Measurements from ENCODE around the gene MRPS27.
"Not testable (repeated sequence)": the region's sequence is repeated elsewhere in the genome, so short reads cannot be mapped to it uniquely, and the experiment has no call there.

Gene MRPS27

DNA sequence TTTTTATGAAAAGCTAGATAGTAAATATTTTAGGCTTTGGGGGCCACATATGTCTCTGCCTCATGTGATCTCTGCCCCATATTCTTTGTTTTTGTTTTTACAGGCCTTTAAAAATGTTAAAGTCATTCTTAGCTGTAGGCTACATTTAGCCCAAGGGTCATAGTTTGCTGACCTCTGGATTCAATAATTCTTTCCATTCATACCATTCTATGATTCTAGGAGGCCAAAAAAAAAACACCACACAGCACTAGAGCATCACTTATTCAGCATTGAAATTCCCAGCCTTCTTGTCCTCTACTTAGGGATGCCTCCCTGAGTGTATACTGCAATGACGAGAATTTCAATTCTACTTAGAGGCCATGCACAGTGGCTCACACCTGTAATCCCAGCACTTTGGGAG is 17.1 kb upstream of the MRPS27 start:
- in situ Hi-C loops (cut with HindIII; ENCODE audit: low sequenced_read_pairs), result no loop called here

DNA sequence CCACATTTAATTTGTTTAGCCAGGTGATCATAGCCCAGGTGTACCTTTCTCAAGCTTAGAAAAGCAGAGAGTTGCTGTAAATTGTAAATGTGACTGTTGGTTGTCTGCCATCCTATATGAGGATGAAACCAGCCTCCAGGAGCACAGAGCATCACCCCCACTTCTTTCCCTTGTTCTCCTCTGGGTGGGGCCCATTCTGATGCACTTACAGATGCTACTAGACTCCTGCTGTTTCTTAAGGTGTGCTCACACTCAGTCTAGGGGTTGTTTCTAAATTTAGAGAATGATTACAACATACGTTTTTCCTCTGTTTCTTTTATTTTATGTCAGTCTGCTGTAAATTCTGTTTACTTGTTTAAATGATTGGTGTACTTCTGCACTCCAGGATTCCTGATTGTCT is 10.7 kb upstream of the MRPS27 start:
- H3K4me3 ChIP-seq (ENCODE audit: low read depth, low read length), result no peak overlapping the region
- TF ChIP-seq, protein P1, sequence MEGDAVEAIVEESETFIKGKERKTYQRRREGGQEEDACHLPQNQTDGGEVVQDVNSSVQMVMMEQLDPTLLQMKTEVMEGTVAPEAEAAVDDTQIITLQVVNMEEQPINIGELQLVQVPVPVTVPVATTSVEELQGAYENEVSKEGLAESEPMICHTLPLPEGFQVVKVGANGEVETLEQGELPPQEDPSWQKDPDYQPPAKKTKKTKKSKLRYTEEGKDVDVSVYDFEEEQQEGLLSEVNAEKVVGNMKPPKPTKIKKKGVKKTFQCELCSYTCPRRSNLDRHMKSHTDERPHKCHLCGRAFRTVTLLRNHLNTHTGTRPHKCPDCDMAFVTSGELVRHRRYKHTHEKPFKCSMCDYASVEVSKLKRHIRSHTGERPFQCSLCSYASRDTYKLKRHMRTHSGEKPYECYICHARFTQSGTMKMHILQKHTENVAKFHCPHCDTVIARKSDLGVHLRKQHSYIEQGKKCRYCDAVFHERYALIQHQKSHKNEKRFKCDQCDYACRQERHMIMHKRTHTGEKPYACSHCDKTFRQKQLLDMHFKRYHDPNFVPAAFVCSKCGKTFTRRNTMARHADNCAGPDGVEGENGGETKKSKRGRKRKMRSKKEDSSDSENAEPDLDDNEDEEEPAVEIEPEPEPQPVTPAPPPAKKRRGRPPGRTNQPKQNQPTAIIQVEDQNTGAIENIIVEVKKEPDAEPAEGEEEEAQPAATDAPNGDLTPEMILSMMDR (IDR thresholded peaks at IDR 0.05; ENCODE audit: low read depth, low read length), result no peak
- no peak for DNase-seq (ENCODE audit: low read depth, low spot score)
- in situ Hi-C loops (cut with HindIII; ENCODE audit: low sequenced_read_pairs), result no loop called here

More for the DNA sequence above, 17.1 kb upstream of the MRPS27 start:
- TF ChIP-seq, protein P1 (IDR thresholded peaks at IDR 0.05; ENCODE audit: low read depth, low read length), result no peak
- no peak for DNase-seq (ENCODE audit: low read depth, low spot score)
- no peak overlapping the region for H3K4me3 ChIP-seq (ENCODE audit: low read depth, low read length)

DNA sequence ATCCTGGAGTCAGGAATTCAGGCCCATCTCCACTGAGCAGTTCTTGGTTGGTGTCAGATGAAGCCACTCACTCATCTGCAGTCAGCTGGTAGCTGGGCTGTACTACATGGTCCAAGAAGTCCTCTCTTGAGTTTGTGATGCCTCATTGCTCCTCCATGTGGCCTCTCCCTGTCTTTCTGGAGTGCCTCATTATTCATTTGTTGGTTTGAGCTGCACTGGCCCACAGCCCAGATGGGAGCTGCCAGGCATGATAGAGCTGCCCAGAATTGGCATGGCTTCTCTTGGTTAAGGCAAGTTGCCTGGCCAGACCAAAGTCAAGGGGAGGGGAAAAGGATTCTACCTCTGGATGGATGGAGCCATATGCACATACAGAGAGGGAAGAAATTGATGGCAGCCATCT is 8.1 kb upstream of the MRPS27 start:
- peak; percentile 65 for DNase-seq (ENCODE audit: low read depth, low spot score)
- in situ Hi-C loops (cut with HindIII; ENCODE audit: low sequenced_read_pairs), result no loop called here
- TF ChIP-seq, protein P1 (IDR thresholded peaks at IDR 0.05; ENCODE audit: low read depth, low read length), result no peak
- no peak overlapping the region for H3K4me3 ChIP-seq (ENCODE audit: low read depth, low read length)

DNA sequence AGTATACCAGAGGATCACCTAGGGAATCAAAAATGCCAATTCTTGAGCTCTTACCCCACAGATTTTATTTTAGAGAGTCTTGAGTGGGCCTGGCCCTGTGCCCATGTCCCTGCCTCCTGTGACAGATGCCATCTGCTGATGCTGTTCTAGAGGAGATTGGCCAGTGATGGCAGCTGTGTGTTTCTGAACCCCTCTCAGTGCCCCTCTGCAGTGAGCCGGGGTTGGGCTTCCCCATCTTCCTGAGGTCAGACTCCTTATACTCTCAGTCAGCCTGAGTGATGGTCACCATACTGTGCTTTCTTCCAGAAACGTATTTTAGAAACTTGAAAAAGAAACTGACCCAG is 6.2 kb upstream of the MRPS27 start:
- TF ChIP-seq, protein P1 (IDR thresholded peaks at IDR 0.05; ENCODE audit: low read depth, low read length), result no peak
- H3K4me3 ChIP-seq (ENCODE audit: low read depth, low read length), result no peak overlapping the region
- DNase-seq (ENCODE audit: low read depth, low spot score), result no peak
- in situ Hi-C loops (cut with HindIII; ENCODE audit: low sequenced_read_pairs), result no loop called here

DNA sequence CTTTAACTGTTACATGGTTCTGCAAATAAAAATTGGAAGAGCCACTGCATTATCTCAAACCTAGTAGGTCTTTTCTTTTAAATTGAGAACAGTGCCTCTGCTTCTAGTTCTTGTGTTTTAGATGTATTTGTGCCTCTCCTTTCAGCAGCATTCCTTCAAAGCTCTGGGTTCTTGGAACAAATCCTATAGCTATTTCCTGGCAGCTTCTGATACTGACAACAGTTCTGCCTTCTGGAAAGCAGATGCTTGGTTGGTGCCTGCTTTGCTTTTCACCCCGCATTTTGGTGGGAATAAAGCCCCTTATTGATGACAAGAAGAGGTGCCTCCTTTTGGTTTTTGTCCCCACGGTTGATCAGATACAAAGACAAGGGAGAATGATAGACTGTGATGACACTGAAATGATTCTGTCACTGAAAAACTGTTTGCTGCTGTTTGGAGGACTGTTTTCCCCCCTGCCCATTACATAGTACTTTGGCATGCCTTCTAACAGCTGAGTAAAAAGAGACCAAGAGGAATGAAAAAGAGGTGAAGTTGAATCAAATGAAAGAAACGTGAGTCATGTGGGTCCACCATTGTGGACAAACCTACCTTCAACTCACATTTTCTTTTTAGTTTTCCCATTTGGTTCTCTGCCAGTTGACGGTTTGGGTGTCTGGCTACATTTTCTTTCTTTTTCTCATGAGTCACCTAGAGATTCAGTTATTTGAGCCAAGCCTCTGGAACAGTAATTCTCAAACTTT is 5.7 kb upstream of the MRPS27 start:
- peak; percentile 90 for DNase-seq (ENCODE audit: low read depth, low spot score)
- in situ Hi-C loops (cut with HindIII; ENCODE audit: low sequenced_read_pairs), result no loop called here
- H3K4me3 ChIP-seq (ENCODE audit: low read depth, low read length), result no peak overlapping the region
- TF ChIP-seq, protein P1 (IDR thresholded peaks at IDR 0.05; ENCODE audit: low read depth, low read length), result no peak

DNA sequence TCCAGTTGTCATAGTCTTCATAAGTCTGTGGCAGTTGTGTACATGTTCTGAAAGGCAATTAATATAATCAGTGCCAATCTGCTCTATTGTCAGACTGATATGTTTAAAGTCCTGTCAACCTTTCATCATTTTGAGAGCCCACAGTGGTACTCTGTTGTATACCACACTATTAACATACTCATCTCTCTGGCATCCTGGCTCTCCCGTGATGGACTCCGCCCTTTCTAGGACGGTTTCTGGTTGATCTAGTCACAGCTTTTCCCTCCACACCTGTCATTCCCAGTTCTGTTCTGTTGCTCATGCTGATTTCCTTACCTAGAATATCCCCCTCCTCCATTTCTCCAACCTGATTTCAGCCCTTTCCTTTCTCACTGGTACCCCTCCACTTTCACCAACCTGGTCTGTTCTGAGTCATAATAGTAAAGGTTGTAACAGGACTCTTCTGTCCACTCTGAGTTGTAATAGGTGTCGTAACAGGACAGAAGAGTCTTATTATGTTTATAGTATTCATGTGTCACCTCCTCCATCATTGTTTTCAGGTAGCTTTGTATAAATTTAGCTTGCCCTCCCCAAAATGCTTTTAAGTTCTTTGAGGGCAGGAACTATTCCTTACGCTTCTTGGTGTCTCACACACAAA is 4.3 kb upstream of the MRPS27 start:
- TF ChIP-seq, protein P1 (IDR thresholded peaks at IDR 0.05; ENCODE audit: low read depth, low read length), result no peak
- no peak overlapping the region for H3K4me3 ChIP-seq (ENCODE audit: low read depth, low read length)
- DNase-seq (ENCODE audit: low read depth, low spot score), result no peak
- in situ Hi-C loops (cut with HindIII; ENCODE audit: low sequenced_read_pairs), result no loop called here

DNA sequence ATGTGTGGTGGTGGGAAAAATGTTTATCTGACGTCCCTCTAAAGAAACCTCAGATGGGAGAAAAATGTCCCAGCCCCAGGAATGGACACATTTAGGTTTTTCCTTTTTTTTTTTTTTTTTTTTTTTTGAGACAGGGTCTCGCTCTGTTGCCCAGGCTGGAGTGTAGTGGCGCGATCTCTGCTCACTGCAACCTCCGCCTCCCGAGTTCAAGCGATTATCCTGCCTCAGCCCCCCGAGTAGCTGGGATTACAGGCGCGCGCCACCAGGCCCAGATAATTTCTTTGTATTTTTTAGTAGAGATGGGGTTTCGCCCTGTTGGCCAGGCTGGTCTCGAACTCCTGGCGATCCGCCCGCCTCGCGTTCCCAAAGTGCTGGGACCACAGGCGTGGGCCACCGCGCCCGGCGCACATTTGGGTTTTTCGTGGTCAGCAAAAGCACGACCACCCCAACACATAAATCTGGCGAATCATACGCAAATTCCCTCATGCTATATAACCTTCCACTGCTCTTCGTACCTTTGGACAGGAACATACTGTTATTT is 535 bp downstream of the MRPS27 start:
- in situ Hi-C loops (cut with HindIII; ENCODE audit: low sequenced_read_pairs); DNase-seq (ENCODE audit: low read depth, low spot score): not testable (repeated sequence)
- H3K4me3 ChIP-seq (ENCODE audit: low read depth, low read length), result peak overlapping the region; percentile 92

Data from astrocyte of the spinal cord (primary cell).